Colonic mucosa (tissue), 4 donors: Measurements from ENCODE around the gene TBC1D2. TPM values are rescaled to one million over a fixed set of nuclear protein-coding genes. Genes with fewer than 3 reads are reported as not detected.

Source experiments
- DNase-seq: peaks from one replicate; pipeline ENCODE4 v3.0.0-alpha.2; 2020
- H3K27ac ChIP-seq: fragments of 200-600 bp; one replicate; pipeline ENCODE4 v1.8.0; 2021
- H3K27me3 ChIP-seq: fragments of 200-600 bp; one replicate; pipeline ENCODE4 v1.8.0; 2021
- H3K36me3 ChIP-seq: fragments of 200-600 bp; one replicate; pipeline ENCODE4 v1.8.0; 2021
- H3K4me1 ChIP-seq: fragments of 200-600 bp; one replicate; pipeline ENCODE4 v1.8.0; 2021; ENCODE audit warnings: mild to moderate bottlenecking
- H3K4me3 ChIP-seq: fragments of 200-600 bp; one replicate; pipeline ENCODE4 v1.8.0; 2021
- H3K9ac ChIP-seq, 2 donors: one replicate each; pipeline ENCODE4 v1.7.0; 2013; ENCODE audit warnings: control low read depth in 2 of 2, low read depth in 2 of 2, low read length in 2 of 2
- H3K9me3 ChIP-seq: fragments of 200-600 bp; one replicate; pipeline ENCODE4 v1.8.0; 2021
- CTCF ChIP-seq: fragments of 200-600 bp; IDR thresholded peaks from one replicate; pipeline ENCODE4 v1.8.0; 2022; ENCODE audit warnings: antibody characterized with exemption, mild to moderate bottlenecking
- intact Hi-C: fragments of 100-400 bp; cut with DNase I; formaldehyde crosslinking; loops from one replicate; pipeline ENCODE4 v1.14.1; 2022
- total RNA-seq, 2 donors: library from RNA; stranded (reverse); fragmentation: NEBNext Ultra II Directional in 1 of 2; extraction: Animal tissue kit (Norgen Biotek cat#: 25700) in 1 of 2; gene quantifications; one replicate each; pipeline ENCODE4 v1.2.1, GENCODE V29; 2021
- donor health status: healthy.
- donor health status: DM: no; HTN: no; CAD: no.
- donor health status: DM: no; HTN: no; CAD: no.

TBC1D2 gene
- total RNA-seq: 10 to 100 TPM; 20.1 to 26.9 TPM

DNA sequence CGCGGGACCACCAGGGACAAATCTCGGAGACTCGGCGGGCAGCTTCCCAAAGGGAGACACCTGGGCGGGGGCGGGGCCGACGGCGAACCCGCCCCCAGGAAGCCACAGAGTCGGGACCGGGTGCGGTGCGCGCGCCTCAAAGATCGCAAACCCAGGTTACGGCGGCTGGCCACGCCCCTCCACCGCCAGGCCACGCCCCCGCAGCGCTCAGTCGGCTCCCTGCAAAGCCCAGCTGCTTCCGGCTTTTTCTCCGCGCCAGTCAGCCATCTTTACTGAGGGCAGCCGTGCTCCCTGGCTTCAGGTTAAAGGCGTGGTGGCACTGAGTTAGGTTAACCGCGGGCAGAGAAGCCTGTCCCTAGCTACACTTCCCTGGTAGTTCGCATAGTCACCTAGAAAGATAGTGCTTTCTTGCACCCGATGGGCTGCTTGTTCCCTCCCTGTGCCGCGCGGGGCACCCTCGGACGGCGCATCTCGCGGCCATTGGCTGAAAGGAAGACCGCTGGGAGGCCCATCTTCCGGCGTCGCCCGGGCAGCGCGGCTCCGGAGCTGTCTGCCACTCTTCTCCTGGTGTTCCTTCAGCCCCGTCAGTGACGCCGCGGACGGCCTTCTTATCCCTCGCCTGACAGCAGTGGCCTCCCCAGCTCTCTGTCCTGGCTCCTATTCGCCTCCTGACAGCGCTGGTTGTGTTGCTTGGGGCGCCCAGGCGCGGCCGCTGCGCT, at the start of gene TBC1D2:
TSS of gene TBC1D2 (minus strand) at position 72 of the 719 bp plus-strand sequence. CDS start 108 bp downstream, outside the sequence.
- Histone ChIP-seq H3K36me3 (no peaks in the 10 kb centered on the region), H3K4me3 (peak within 1 kb of the TSS; percentile 92), H3K27ac (peak within 1 kb of the TSS; percentile 99), H3K27me3 (no peaks in the 10 kb centered on the region), H3K9me3 (no peaks in the 10 kb centered on the region), H3K9ac (peak within 1 kb of the TSS; percentile 93 to 95), H3K4me1 (no peaks in the 10 kb centered on the region)
- TF ChIP-seq CTCF: no peak
- DNase-seq: peak; percentile 98
- intact Hi-C loops: loop anchor here (5.0 kb wide), 1 partner anchor 333 kb away; the partner anchor contains the start of gene TRMO

DNA sequence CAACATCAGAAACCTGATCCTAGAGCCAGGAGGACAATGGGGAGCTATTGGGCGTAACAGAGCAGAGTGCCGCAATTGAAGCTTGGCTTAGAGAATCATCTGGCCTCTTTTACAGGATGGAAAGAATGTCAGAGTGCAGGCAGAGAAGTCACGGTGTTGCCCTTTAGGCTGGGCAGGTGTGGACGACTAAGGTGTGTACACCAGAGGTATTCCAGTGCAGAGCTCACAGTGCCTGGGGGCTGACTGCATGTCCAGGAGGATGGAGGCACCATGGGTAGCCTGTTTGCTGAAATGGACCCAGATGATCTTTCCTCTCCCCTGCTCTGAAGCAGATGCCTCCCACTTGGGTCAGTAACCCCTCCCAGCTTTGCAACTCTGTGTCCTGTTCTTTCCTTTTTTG, 48.9 kb upstream of the TBC1D2 start:
- Histone ChIP-seq H3K27me3 (no peaks in the 10 kb centered on the region), H3K9ac (no peak overlapping the region), H3K27ac (no peak overlapping the region), H3K9me3 (no peaks in the 10 kb centered on the region), H3K4me3 (no peak overlapping the region), H3K36me3 (no peaks in the 10 kb centered on the region), H3K4me1 (no peaks in the 10 kb centered on the region)
- no peak for TF ChIP-seq CTCF
- intact Hi-C loops: no loop called here
- no peak for DNase-seq

DNA sequence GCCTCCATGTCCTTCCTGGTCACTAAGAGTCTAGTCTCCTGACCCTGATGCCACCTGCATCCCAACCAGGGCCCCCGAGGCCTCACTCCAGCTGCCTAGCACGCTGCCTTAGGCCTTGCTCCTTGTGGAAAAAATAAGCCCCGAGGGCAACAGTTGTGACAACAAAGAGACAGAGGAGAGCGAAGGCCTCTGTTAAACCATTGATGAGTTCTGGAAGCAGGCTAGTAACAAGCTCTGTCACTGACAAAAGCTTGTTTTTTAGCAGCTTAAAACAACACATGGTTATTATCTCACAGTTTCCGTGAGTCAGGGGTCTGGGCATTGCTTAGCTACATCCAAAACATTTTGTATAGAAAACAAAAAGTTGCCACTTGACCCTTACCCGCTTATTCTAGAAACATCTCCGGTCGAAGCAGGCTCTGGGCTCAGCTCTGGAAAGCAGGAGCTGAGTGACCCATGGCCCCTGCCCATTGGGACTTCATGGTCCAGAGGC, 48.2 kb upstream of the TBC1D2 start:
- Histone ChIP-seq H3K27me3 (no peaks in the 10 kb centered on the region), H3K27ac (no peak overlapping the region), H3K36me3 (no peaks in the 10 kb centered on the region), H3K4me3 (no peak overlapping the region), H3K4me1 (no peaks in the 10 kb centered on the region), H3K9me3 (no peaks in the 10 kb centered on the region), H3K9ac (no peak overlapping the region)
- intact Hi-C loops: no loop called here
- no peak for DNase-seq
- no peak for TF ChIP-seq CTCF

GRCh38 chr9:98302938-98303632, 47.6 kb upstream of the TBC1D2 start:
- no peak for TF ChIP-seq CTCF
- Histone ChIP-seq H3K9me3 (no peaks in the 10 kb centered on the region), H3K27ac (no peak overlapping the region), H3K27me3 (no peaks in the 10 kb centered on the region), H3K4me3 (no peak overlapping the region), H3K36me3 (no peaks in the 10 kb centered on the region), H3K4me1 (no peaks in the 10 kb centered on the region), H3K9ac (no peak overlapping the region)
- DNase-seq: no peak
- intact Hi-C loops: no loop called here

DNA sequence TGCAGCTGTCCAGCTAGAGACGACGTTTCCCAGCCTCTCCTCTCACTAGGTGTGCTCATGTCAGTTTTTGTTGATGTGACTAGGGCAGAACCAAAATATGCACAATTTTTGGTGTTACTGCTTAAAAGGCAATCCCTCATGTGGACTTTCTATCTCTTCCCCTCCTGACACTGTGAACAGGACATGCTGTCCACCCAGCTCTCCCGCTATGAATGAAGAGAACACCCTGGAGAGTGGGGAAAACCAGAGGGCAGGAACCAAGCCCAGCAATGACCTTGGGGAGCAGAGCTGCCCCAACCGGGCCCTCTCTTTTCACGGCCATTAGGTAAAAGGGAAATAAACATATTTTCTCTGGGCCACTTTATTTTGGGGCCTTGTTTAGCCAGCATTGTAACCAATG, 46.7 kb upstream of the TBC1D2 start:
- Histone ChIP-seq H3K9me3 (no peaks in the 10 kb centered on the region), H3K36me3 (no peaks in the 10 kb centered on the region), H3K4me3 (no peak overlapping the region), H3K4me1 (no peaks in the 10 kb centered on the region), H3K27ac (no peak overlapping the region), H3K27me3 (no peaks in the 10 kb centered on the region), H3K9ac (no peak overlapping the region)
- DNase-seq: no peak
- intact Hi-C loops: no loop called here
- TF ChIP-seq CTCF: no peak
